ENCODE results near the gene DUSP12. TPM values are rescaled to one million over a fixed set of nuclear protein-coding genes. Genes with fewer than 3 reads are reported as not detected.
A peak's percentile ranks its signal among the peaks of the same experiment; 100 is the strongest.

Gene DUSP12
- total and polyA plus RNA-seq, 2 donors = 27.9 to 41.8 TPM

GRCh38 chr1:161733526-161733925 is 16.1 kb upstream of the DUSP12 start:
- no peak overlapping the region for H3K4me3 ChIP-seq (ENCODE audit: low read depth, low read length)
- no peaks in the 10 kb centered on the region for H3K36me3 ChIP-seq (ENCODE audit: insufficient read depth)
- 3% methylated on average over 1 of the region's 1 CpG for WGBS
- DNase-seq (ENCODE audit: extremely low spot score) = no peak
- H3K4me1 ChIP-seq (ENCODE audit: insufficient read depth) = no peaks in the 10 kb centered on the region
- H3K27ac ChIP-seq (ENCODE audit: low read depth) = no peak overlapping the region

GRCh38 chr1:161735837-161736236 is 13.7 kb upstream of the DUSP12 start:
- Histone ChIP-seq H3K36me3 (ENCODE audit: insufficient read depth) (no peaks in the 10 kb centered on the region), H3K4me1 (ENCODE audit: insufficient read depth) (no peaks in the 10 kb centered on the region), H3K4me3 (ENCODE audit: low read depth, low read length) (no peak overlapping the region), H3K27ac (ENCODE audit: low read depth) (no peak overlapping the region)
- DNase-seq (ENCODE audit: extremely low spot score) = no peak
- 91% methylated on average over 3 of the region's 3 CpGs for WGBS

GRCh38 chr1:161736335-161736969 is 13.1 kb upstream of the DUSP12 start:
- H3K4me1 ChIP-seq (ENCODE audit: insufficient read depth) = no peaks in the 10 kb centered on the region
- no peaks in the 10 kb centered on the region for H3K36me3 ChIP-seq (ENCODE audit: insufficient read depth)
- no peak overlapping the region for H3K4me3 ChIP-seq (ENCODE audit: low read depth, low read length)
- H3K27ac ChIP-seq (ENCODE audit: low read depth) = no peak overlapping the region
- 51% methylated on average over 4 of the region's 4 CpGs for WGBS
- no peak for DNase-seq (ENCODE audit: extremely low spot score)

- no peaks in the 10 kb centered on the region for H3K4me1 ChIP-seq (ENCODE audit: insufficient read depth)
- H3K27ac ChIP-seq (ENCODE audit: low read depth) = no peak overlapping the region
- no peaks in the 10 kb centered on the region for H3K36me3 ChIP-seq (ENCODE audit: insufficient read depth)
- DNase-seq (ENCODE audit: extremely low spot score) = no peak
- H3K4me3 ChIP-seq (ENCODE audit: low read depth, low read length) = no peak overlapping the region
- 60% methylated on average over 2 of the region's 2 CpGs for WGBS
Measured at GRCh38 chr1:161737625-161738024, 12.0 kb upstream of the DUSP12 start.

- no peaks in the 10 kb centered on the region for H3K36me3 ChIP-seq (ENCODE audit: insufficient read depth)
- no peaks in the 10 kb centered on the region for H3K4me1 ChIP-seq (ENCODE audit: insufficient read depth)
- 82% methylated on average over 4 of the region's 4 CpGs for WGBS
- H3K4me3 ChIP-seq (ENCODE audit: low read depth, low read length) = no peak overlapping the region
- no peak overlapping the region for H3K27ac ChIP-seq (ENCODE audit: low read depth)
- no peak for DNase-seq (ENCODE audit: extremely low spot score)
Measured at GRCh38 chr1:161738627-161739287, 10.8 kb upstream of the DUSP12 start.

GRCh38 chr1:161739865-161740566 is 9.6 kb upstream of the DUSP12 start:
- Histone ChIP-seq H3K27ac (ENCODE audit: low read depth) (no peak overlapping the region), H3K4me3 (ENCODE audit: low read depth, low read length) (no peak overlapping the region), H3K36me3 (ENCODE audit: insufficient read depth) (no peaks in the 10 kb centered on the region), H3K4me1 (ENCODE audit: insufficient read depth) (no peaks in the 10 kb centered on the region)
- DNase-seq (ENCODE audit: extremely low spot score) = no peak
- WGBS = 61% methylated on average over 8 of the region's 8 CpGs

GRCh38 chr1:161740921-161741320 is 8.7 kb upstream of the DUSP12 start:
- DNase-seq (ENCODE audit: extremely low spot score) = no peak
- Histone ChIP-seq H3K36me3 (ENCODE audit: insufficient read depth) (no peaks in the 10 kb centered on the region), H3K27ac (ENCODE audit: low read depth) (no peak overlapping the region), H3K4me3 (ENCODE audit: low read depth, low read length) (no peak overlapping the region), H3K4me1 (ENCODE audit: insufficient read depth) (no peaks in the 10 kb centered on the region)
- 85% methylated on average over 6 of the region's 6 CpGs for WGBS

GRCh38 chr1:161743231-161743630 is 6.4 kb upstream of the DUSP12 start:
- 75% methylated on average over 9 of the region's 9 CpGs for WGBS
- no peak for DNase-seq (ENCODE audit: extremely low spot score)
- Histone ChIP-seq H3K4me3 (ENCODE audit: low read depth, low read length) (no peak overlapping the region), H3K4me1 (ENCODE audit: insufficient read depth) (no peaks in the 10 kb centered on the region), H3K27ac (ENCODE audit: low read depth) (no peak overlapping the region), H3K36me3 (ENCODE audit: insufficient read depth) (no peaks in the 10 kb centered on the region)

GRCh38 chr1:161747801-161748200 is 1.8 kb upstream of the DUSP12 start:
- Histone ChIP-seq H3K4me3 (ENCODE audit: low read depth, low read length) (no peak overlapping the region), H3K36me3 (ENCODE audit: insufficient read depth) (no peaks in the 10 kb centered on the region), H3K27ac (ENCODE audit: low read depth) (no peak overlapping the region), H3K4me1 (ENCODE audit: insufficient read depth) (no peaks in the 10 kb centered on the region)
- WGBS = 53% methylated on average over 6 of the region's 6 CpGs
- DNase-seq (ENCODE audit: extremely low spot score) = no peak

GRCh38 chr1:161763522-161764098 is 14.0 kb downstream of the DUSP12 start:
- Histone ChIP-seq H3K4me3 (ENCODE audit: low read depth, low read length) (no peak overlapping the region), H3K27ac (ENCODE audit: low read depth) (no peak overlapping the region)
- 75% methylated on average over 7 of the region's 7 CpGs for WGBS

GRCh38 chr1:161766102-161766981 is 16.8 kb downstream of the DUSP12 start, which contains the start of gene ATF6:
Gene ATF6, plus strand, starts transcription at chr1:161766320. Its CDS starts 41 bp downstream, at chr1:161766361.
- Histone ChIP-seq H3K4me1 (ENCODE audit: insufficient read depth) (no peaks in the 10 kb centered on the region), H3K4me3 (ENCODE audit: low read depth, low read length) (peak within 1 kb of the TSS; percentile 65), H3K27ac (ENCODE audit: low read depth) (peak within 1 kb of the TSS; percentile 38), H3K36me3 (ENCODE audit: insufficient read depth) (no peaks in the 10 kb centered on the region)
- peak; percentile 94 for DNase-seq (ENCODE audit: extremely low spot score)
- WGBS = under 1% methylated on average over 35 of the region's 35 CpGs

More at GRCh38 chr1:161763522-161764098, 14.0 kb downstream of the DUSP12 start:
- no peak for DNase-seq (ENCODE audit: extremely low spot score)
- no peaks in the 10 kb centered on the region for H3K4me1 ChIP-seq (ENCODE audit: insufficient read depth)
- H3K36me3 ChIP-seq (ENCODE audit: insufficient read depth) = no peaks in the 10 kb centered on the region

- no peak for DNase-seq (ENCODE audit: extremely low spot score)
- H3K4me3 ChIP-seq (ENCODE audit: low read depth, low read length) = no peak overlapping the region
- H3K27ac ChIP-seq (ENCODE audit: low read depth) = no peak overlapping the region
- WGBS = 94% methylated on average over 5 of the region's 5 CpGs
- H3K4me1 ChIP-seq (ENCODE audit: insufficient read depth) = no peaks in the 10 kb centered on the region
- H3K36me3 ChIP-seq (ENCODE audit: insufficient read depth) = no peaks in the 10 kb centered on the region
Measured at GRCh38 chr1:161768461-161768860, 18.9 kb downstream of the DUSP12 start.

All from urinary bladder (tissue), 4 donors.